ENCODE measurements around the gene RNF112.
"Not testable (repeated sequence)": the region's sequence is repeated elsewhere in the genome, so short reads cannot be mapped to it uniquely, and the experiment has no call there.

RNF112 gene

GRCh38 chr17:19414396-19415280, 3.6 kb downstream of the RNF112 start:
- no peak for DNase-seq

DNA sequence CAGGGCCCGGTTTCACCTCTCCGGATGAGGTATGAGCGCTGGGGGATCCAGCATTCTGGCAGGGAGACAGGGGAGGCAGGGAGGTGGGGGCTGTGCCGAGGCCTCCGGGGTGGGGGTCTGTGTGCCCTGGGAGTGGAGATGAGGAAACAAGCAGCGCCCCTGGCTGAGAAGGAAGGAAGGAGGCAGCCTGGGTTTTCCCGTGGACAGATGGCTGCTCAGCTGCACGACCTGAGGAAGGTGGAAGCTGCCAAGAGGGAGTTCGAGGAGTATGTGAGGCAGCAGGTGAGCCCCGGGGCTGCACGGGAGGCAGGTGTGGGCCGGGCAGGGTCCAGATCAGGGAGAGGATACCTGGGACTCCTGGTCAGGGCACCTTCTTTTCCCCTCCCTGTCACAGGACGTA, 4.3 kb downstream of the RNF112 start:
- DNase-seq: no peak

DNA sequence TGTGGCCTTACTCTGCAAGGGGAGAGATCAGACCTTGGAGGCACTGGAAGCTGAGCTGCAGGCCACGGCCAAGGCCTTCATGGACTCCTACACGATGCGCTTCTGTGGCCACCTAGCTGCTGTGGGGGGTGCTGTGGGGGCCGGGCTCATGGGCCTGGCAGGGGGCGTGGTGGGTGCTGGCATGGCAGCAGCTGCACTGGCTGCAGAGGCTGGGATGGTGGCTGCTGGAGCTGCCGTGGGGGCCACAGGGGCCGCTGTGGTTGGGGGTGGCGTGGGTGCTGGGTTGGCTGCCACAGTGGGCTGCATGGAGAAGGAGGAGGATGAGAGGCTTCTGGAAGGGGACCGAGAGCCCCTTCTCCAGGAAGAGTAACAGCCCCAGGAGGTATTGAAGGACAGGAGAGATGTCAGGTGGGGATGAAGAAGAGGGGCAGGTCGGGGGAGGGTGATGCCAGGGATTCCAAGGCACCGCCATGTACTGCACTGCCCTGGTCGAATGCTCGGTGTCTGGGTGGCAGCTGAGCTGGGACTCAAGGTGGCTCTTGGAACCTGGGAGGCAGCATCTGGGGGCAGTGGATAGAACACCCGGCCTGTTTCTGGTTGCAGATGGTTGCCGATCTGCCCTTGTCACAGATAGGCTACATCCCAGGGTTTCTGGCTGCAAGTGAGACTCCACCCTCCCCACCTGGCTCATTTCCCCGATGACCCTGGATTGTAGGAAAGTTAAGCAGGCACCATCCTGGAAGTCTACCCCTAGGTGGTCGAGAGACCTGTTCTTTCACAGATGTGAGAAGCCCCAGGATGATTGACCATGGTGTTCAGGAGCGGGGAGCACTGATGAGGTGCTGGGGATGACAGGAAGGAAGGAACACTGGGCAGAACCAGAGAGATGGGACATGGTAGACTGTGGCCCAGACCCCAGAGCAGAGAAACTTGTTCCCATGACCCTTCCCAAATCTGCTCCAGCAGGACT, 5.1 kb downstream of the RNF112 start:
- DNase-seq: no peak

DNA sequence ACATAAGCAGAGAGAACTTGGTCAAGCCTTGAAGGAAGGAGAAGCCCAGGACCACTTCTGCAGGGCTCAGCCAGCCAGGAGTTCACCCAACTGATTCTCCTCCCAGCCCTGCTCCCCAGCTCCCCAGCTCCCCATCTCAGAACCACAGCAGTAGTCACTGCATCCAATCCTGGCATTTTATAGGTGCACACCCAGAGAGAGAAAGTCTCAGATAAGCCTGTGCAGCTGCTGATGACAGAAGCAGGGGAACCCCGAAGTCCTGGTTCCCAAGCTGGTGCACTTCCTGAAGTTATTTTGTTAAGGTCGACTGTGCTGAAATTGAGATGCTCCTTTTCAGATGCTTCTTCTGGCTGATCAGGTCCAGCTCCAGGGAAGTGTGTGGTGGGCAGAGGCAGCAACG, 6.6 kb downstream of the RNF112 start:
- DNase-seq: no peak

DNA sequence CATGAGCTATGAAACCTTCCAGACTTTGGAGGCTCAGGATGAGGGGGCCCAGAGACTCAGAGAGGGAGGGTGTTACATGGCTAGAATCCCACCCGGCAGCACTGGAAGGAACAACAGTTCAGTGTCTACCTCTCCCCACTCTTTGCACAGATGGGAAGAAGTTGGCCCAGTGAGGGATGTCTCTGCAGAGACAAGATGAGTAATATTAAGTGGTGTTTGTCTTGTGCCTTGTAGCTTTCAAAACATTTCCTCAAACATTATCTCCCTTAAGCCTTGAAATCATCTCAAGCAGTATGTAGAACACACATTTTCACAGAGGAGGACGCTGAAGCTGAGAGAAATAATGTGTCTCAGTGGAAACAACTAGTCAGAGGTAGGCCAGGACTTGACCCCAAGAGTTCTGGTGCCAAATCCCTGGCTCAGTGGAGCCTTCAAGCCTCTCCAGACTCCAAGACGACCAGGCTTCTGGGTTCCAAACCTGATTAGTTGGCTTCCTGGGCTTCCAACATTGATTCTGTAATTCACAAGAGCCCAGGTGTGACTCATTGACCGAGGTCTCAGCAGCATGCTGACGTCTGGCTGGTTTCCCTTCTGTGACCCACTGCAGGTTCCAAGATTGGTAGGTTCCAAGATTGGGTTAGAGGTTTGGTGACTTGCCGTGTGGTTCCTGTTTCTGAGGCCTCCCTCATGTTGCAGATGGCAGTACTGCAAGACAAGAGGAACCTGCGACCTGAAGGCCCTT, 7.4 kb downstream of the RNF112 start:
- DNase-seq: peak; percentile 45

DNA sequence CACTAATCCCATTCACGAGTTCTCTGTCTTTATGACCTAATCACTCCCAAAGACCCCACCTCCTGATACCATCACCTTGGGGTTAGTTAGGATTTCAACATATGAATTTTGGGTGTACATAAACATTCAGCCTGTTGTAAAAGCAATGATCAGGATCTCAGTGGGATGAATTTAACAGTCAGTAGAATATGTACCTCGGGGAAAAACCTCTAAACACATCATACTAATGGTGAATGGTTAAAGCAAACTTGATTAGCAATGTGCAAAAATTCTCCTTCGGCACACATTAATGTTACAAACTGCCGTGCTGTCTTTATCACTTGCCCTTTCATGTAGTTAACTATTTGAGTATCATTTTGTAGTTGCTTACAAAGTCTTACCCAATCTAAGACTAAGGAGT, 10.2 kb downstream of the RNF112 start:
- DNase-seq: no peak

DNA sequence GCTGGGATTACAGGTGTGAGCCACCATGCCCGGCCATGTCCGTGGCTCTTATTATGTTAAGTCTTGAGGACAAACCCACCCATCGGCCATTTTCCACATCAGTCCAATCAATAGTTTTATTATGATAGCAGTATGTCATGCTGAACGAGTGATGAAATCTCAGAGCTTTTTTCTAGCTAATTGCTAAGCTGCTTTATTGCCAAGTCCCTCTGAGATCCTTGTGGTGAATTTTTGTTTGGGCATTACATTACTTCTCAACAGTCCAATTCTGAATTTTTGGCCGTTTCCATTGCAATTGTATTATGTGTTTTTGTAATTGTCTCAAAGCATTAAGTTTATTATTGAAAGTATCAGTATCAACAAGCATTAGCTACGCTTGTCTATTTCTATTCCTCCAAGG, 10.9 kb downstream of the RNF112 start:
- no peak for DNase-seq

GRCh38 chr17:19424934-19425868, 14.2 kb downstream of the RNF112 start:
- DNase-seq: no peak

- no peak for DNase-seq
Measured at GRCh38 chr17:19426631-19427030, 15.6 kb downstream of the RNF112 start.

DNA sequence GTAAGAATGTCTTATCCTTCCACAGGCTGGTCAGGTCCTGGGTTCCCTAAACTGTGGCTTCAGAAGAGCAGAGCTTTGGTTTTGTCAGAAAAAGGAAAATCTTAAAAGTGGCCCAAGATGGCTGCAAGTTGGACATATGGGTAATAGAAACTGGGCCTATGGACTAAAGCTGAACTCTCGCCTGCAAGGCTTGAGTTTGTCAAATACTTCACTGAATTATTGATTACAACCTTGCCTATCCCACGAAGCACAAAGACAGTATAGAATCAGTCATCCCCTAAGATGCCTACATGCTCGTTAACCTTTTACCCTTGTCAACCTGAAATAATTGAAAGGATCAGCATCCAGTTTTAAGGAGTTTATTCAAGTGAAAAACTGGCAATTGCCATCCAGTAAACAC, 20.7 kb downstream of the RNF112 start:
- DNase-seq: no peak

DNA sequence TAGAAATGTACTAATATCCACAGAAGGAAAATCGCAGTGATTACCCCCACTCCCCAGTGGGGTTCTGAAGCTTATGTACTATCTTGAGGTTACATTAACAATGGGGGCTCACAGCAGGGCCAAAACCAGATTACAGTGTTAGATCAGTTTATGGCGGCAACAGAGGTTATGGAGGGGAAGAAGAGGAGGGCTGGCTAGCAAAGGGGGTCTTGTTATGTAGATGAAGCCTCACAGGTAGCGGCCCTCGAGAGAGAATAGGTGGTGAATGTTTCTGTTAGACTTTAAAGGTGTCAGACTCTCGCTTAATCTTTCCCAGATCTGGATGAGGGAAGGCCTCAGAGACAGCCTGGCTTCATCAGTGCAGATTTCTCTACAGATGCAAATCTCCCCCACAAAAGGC, 22.2 kb downstream of the RNF112 start:
- DNase-seq: no peak

DNA sequence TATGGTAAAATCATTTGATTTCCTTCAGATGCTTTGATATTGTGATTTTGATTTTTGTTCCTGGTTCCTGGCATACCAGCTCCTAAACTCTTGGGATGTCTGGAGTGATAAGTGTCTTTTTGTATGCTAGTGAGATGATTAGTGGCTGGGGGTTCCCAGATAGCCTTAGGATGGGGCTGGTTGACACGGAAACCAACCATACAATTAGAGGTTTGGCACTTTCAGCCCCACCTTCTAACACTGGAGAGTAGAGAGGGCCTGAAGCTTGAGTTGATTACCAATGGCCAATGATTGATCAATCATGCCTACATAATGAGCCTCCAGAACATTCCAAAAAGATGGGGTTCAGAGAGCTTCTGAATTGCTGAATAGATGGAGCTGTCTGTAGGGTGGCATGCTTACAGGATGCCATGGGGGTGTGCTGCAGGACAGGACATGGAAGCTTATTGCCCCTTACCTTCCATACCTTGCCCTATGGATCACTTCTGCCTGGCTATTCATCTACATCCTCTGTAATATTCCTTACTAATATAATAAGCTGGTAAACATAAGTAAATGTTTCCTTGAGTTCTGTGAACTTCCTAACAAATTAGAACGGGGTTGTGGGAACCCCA, 22.8 kb downstream of the RNF112 start:
- no peak for DNase-seq

DNA sequence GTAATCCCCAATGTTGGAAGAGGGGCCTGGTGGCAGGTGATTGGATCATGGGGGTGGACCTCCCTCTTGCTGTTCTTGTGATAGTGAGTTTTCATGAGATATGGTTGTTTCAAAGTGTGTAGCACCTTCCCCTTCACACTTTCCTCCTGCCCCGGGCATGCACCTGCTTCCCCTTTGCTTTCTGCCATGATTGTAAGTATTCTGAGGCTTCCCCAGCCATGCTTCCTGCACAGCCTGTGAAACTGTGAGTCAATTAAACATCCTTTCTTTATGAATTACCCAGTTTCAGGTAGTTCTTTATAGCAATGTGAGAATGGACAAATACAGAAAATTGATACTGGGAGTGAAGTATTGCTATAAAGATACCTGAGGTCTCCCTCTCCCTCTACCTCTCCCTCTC, 29.4 kb downstream of the RNF112 start:
- no peak for DNase-seq

GRCh38 chr17:19441288-19441687, 30.3 kb downstream of the RNF112 start:
- not testable (repeated sequence) for DNase-seq

GRCh38 chr17:19442731-19443130, 31.7 kb downstream of the RNF112 start:
- DNase-seq: no peak

DNA sequence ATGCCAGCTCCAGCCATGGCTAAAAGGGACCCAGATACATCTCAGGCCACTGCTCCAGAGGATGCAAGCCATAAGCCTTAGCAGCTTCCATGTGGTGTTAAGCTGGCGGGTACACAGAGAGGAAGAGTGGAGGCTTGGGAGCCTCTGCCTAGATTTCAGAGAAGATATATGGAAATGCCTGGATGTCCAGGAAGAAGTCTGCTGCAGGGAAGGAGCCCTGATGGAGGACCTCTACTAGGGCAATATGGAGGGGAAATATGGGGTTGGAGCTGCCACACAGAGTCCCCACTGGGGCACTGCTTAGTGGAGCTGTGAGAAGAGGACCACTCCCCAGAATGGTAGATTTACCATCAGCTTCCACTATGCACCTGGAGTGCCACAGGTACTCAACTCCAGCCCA, 32.1 kb downstream of the RNF112 start:
- DNase-seq: no peak

DNA sequence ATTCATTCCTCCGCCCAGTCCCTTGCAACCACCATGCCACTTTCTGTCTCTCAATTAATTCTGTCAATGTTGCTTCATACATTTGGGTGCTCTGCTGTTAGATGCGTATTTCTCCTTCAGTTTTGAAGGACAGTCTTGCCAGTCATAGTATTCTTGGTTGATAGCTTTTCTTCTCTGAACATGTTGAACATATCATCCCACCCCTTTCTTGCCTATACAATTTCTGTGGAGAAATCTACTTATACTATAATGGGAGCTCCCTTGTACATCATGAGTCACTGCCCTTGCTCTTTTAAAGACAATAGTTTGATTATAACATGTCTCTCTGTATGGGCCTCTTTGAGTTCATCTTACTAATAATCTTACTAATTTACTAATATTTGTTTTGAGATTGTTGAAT, 34.1 kb downstream of the RNF112 start:
- no peak for DNase-seq

- not testable (repeated sequence) for DNase-seq
Measured at GRCh38 chr17:19446577-19446976, 35.5 kb downstream of the RNF112 start.

DNA sequence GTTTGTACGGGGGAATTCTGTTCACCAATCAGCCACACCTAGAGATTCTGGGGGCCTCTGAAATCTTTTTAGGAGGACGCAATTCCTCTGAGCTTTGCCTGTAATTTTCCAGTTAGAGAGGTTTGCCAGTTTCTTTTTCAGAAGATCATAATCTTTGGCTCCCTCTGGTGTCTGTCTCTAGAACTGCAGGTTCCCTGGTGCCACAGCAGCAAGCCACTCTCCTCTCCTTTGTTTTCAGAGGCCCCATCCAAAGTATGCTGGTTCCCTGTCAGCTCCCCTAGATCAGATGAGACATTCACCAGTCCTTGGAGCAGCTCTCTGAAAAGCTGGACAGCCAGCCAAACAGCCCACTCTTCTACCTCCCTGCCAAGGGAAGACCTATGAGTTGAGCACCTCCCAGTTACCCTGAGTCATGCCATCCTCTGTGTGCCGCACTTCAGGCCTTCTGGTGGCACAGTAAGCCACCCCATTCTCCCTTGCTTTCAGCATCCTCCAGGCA, 36.1 kb downstream of the RNF112 start:
- DNase-seq: peak; percentile 80

- DNase-seq: peak; percentile 25
Measured at GRCh38 chr17:19448341-19449268, 37.6 kb downstream of the RNF112 start.

All from hematopoietic multipotent progenitor cell treated with erythropoietin and hydrocortisone succinate and interleukin-3 and kit ligand, for 4 days (in vitro differentiated cells).